Endothelial cell of umbilical vein (primary cell): ENCODE results near the gene GANAB. TPM values are rescaled to one million over a fixed set of nuclear protein-coding genes. Genes with fewer than 3 reads are reported as not detected.

Source experiments
- BruUV-seq: library from RNA; stranded (reverse); fragments of 400-500 nt; replicated peaks from 2 replicates; lab custom pipeline; 2021; lab: Mats Ljungman, UMichigan
- CTCF ChIA-PET: fragments of 300-600, 350-600 bp; sonication (Branson Sonifier 250); formaldehyde crosslinking; loops from one replicate; lab custom pipeline; 2021; ENCODE audit warnings: antibody characterized with exemption, inconsistent platforms; lab: Charles Lee
- POLR2A ChIA-PET: fragments of 300-600, 350-600 bp; sonication (Branson Sonifier 250); formaldehyde crosslinking; loops from one replicate; lab custom pipeline; 2021; ENCODE audit warnings: antibody characterized with exemption, inconsistent platforms; lab: Charles Lee
- DNase-seq: peaks from one replicate; pipeline ENCODE4 v3.0.0-alpha.2; 2011; ENCODE audit warnings: low read depth, low spot score
- FAIRE-seq: peaks from 2 replicates; lab custom pipeline; 2011; peaks lifted over from hg19 to GRCh38; lab: Jason Lieb, UNC
- H2AFZ ChIP-seq: 2 replicates; pipeline ENCODE4 v1.6.0; 2012; ENCODE audit warnings: low read depth, low read length, control low read depth, inconsistent platforms
- H3K27ac ChIP-seq: 2 replicates; pipeline ENCODE4 v1.5.1; 2011; ENCODE audit warnings: low read depth, mild to moderate bottlenecking, control low read depth, low read length, moderate library complexity; ENCODE audit not compliant: insufficient read depth
- H3K27me3 ChIP-seq, 2 experiments: 2 replicates each; pipeline versions ENCODE4 v1.6.0 to v1.6.1; 2011; ENCODE audit warnings: low read length in 2 of 2, mixed read lengths in 1 of 2; ENCODE audit not compliant: control insufficient read depth in 2 of 2, insufficient read depth in 2 of 2
- H3K36me3 ChIP-seq, 2 experiments: 2 replicates in 1 of 2; 3 replicates in 1 of 2; pipeline ENCODE4 v1.5.1; 2011; ENCODE audit warnings: low read length in 2 of 2, mild to moderate bottlenecking in 1 of 2, moderate library complexity in 1 of 2; ENCODE audit not compliant: control insufficient read depth in 2 of 2, insufficient read depth in 2 of 2; ENCODE audit errors: extremely low read depth in 1 of 2
- H3K4me1 ChIP-seq: 3 replicates; pipeline ENCODE4 v1.5.1; 2011; ENCODE audit warnings: mild to moderate bottlenecking, low read length; ENCODE audit not compliant: control insufficient read depth, insufficient read depth; ENCODE audit errors: extremely low read depth
- H3K4me2 ChIP-seq: 2 replicates; pipeline ENCODE4 v1.6.1; 2011; ENCODE audit warnings: low read length, control low read depth, mixed read lengths; ENCODE audit not compliant: insufficient read depth
- H3K4me3 ChIP-seq, 3 experiments: fragments of 200-600 bp in 1 of 3; sonication (generic), shearing (Covaris generic) in 1 of 3; replicated peaks in 1 of 3; 2 replicates each; pipeline ENCODE4 v1.5.1; 2011 to 2016; ENCODE audit warnings: control low read depth in 3 of 3, low read length in 3 of 3, mild to moderate bottlenecking in 2 of 3, inconsistent platforms in 1 of 3, low read depth in 1 of 3, moderate library complexity in 1 of 3; ENCODE audit not compliant: insufficient read depth in 1 of 3
- H3K79me2 ChIP-seq: 2 replicates; pipeline ENCODE4 v1.6.0; 2012; ENCODE audit warnings: low read length, inconsistent platforms; ENCODE audit not compliant: control insufficient read depth, insufficient read depth
- H3K9ac ChIP-seq: replicated peaks from 2 replicates; pipeline ENCODE3; 2011; ENCODE audit warnings: low read length, control low read depth; ENCODE audit not compliant: insufficient read depth; ENCODE audit errors: extremely low read depth
- H3K9me1 ChIP-seq: replicated peaks from 3 replicates; pipeline ENCODE4 v1.6.0; 2011; ENCODE audit warnings: mild to moderate bottlenecking, low read length; ENCODE audit not compliant: control insufficient read depth, insufficient read depth; ENCODE audit errors: extremely low read depth
- H3K9me3 ChIP-seq: replicated peaks from 2 replicates; pipeline ENCODE4 v1.5.1; 2012; ENCODE audit warnings: low read length, inconsistent platforms; ENCODE audit not compliant: control insufficient read depth, insufficient read depth
- H4K20me1 ChIP-seq: replicated peaks from 2 replicates; pipeline ENCODE3; 2011; ENCODE audit warnings: mild to moderate bottlenecking, low read length; ENCODE audit not compliant: control insufficient read depth, insufficient read depth; ENCODE audit errors: extremely low read depth
- EZH2 ChIP-seq: IDR thresholded peaks from 2 replicates; pipeline ENCODE4 v1.6.1; 2012; ENCODE audit warnings: borderline replicate concordance, low read depth, mild to moderate bottlenecking, moderate library complexity, low read length, inconsistent platforms; ENCODE audit not compliant: severe bottlenecking
- dilution Hi-C: fragments of 300-500 bp; cut with MboI; formaldehyde crosslinking; loops from one replicate; pipeline ENCODE4 v1.15.0; 2019; ENCODE audit warnings: low sequenced_read_pairs; ENCODE audit not compliant: extremely low pct_ligation_motif_present
- intact Hi-C: fragments of 100-400 bp; cut with micrococcal nuclease; formaldehyde crosslinking; loops from one replicate; pipeline ENCODE4 v1.10.0; 2022
- polyA plus RNA-seq, 4 experiments: library from polyadenylated mRNA; depleted of rRNA in 3 of 4; stranded (reverse) in 3 of 4; unstranded in 1 of 4; fragments of >200 nt; gene quantifications; 2 replicates each; pipeline versions ENCODE4 v1.2.1 to v1.2.3, GENCODE V29; 2011 to 2012; ENCODE audit warnings: missing spikeins in 1 of 4
- total RNA-seq: library from RNA; stranded (reverse); gene quantifications from 2 replicates; pipeline ENCODE4 v1.2.3, GENCODE V29; 2021
- TF ChIP-seq, protein P1 (sequence below), 2 donors: IDR thresholded peaks; 1 replicate in 1 of 2; 2 replicates in 1 of 2; pipeline ENCODE4 v1.5.1; 2011; ENCODE audit warnings: low read length in 2 of 2, mild to moderate bottlenecking in 2 of 2, moderate library complexity in 2 of 2, control low read depth in 1 of 2, inconsistent platforms in 1 of 2, low read depth in 1 of 2; ENCODE audit not compliant: insufficient read depth in 1 of 2; ENCODE audit errors: extremely low read depth in 1 of 2

The GANAB gene
- total and polyA plus RNA-seq, 2 donors (not counting 3 experiments of a cell fraction or from before 2014, with no cell fraction given), result 389 to 455 TPM

DNA sequence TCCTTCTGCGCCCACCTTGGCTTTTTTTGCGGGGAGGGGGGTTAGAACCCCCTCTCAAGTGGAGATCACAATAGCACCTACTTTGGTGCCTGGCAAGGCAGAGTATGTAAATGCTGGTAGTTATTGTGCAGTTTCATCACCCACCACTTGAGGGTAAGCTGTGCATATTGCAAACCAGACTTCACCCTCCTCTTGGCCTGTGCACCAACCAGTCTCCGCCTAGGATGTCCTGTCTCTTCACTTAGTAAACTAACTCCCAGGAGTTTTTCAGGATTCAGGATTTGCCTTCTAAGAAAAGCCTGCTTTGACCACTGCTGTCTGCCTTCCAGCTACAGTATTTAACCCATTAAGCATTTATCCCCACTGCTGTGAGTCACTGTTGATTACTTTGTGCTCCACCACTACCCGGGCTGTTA, 34.4 kb upstream of the GANAB start:
- peaks cover 16% of the 10 kb centered on the region for H3K79me2 ChIP-seq
- TF ChIP-seq, protein P1, sequence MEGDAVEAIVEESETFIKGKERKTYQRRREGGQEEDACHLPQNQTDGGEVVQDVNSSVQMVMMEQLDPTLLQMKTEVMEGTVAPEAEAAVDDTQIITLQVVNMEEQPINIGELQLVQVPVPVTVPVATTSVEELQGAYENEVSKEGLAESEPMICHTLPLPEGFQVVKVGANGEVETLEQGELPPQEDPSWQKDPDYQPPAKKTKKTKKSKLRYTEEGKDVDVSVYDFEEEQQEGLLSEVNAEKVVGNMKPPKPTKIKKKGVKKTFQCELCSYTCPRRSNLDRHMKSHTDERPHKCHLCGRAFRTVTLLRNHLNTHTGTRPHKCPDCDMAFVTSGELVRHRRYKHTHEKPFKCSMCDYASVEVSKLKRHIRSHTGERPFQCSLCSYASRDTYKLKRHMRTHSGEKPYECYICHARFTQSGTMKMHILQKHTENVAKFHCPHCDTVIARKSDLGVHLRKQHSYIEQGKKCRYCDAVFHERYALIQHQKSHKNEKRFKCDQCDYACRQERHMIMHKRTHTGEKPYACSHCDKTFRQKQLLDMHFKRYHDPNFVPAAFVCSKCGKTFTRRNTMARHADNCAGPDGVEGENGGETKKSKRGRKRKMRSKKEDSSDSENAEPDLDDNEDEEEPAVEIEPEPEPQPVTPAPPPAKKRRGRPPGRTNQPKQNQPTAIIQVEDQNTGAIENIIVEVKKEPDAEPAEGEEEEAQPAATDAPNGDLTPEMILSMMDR (IDR thresholded peaks at IDR 0.05; ENCODE audit: extremely low read depth in 1 of 2, insufficient read depth in 1 of 2, low read depth in 1 of 2, low read length in 2 of 2), result peak; percentile 52 to 63
- no peak for TF ChIP-seq EZH2
- FAIRE-seq (peak; percentile 94), DNase-seq (peak; percentile 79)
- no peaks in the 10 kb centered on the region for H4K20me1 ChIP-seq
- peak overlapping the region; percentile 7 for H2AFZ ChIP-seq
- dilution Hi-C loops (no loop called here), intact Hi-C loops (loop anchor here (2.0 kb wide), 1 partner anchor 14 kb away; no protein-coding TSS in a partner anchor)
- H3K4me2 ChIP-seq, result no peak overlapping the region
- peaks cover 0 to 17% of the 10 kb centered on the region in 2 experiments for H3K36me3 ChIP-seq
- H3K9me1 ChIP-seq, result no peaks in the 10 kb centered on the region
- BruUV-seq, result no TSS peak
- no peak overlapping the region for H3K9ac ChIP-seq
- ChIA-PET CTCF (interaction anchor here (0.6 to 3.9 kb wide), 25 partner anchors 10 to 286 kb away, joined by 3 to 118 read pairs (median 6); partner anchors contain the start of genes C11orf98, CSKMT, INTS5 and LBHD1), POLR2A (interaction anchor here (0.6 to 3.2 kb wide), 9 partner anchors 9 to 712 kb away, joined by 3 to 33 read pairs (median 3); partner anchors contain the start of genes C11orf98, CSKMT, EEF1G and GANAB)
- peaks cover 11% of the 10 kb centered on the region for H3K4me1 ChIP-seq
- H3K4me3 ChIP-seq, result no peak overlapping the region
- no peaks in the 10 kb centered on the region for H3K9me3 ChIP-seq
- H3K27ac ChIP-seq, result no peak overlapping the region
- H3K27me3 ChIP-seq, result no peaks in the 10 kb centered on the region
